SHP77 (cell line): ENCODE measurements around the gene SUPT5H.

ENCODE experiments used
- DNase-seq, 2 experiments: peaks; one replicate each; lab custom pipeline; 2025; lab: John Stamatoyannopoulos, UW

SUPT5H gene

GRCh38 chr19:39520541-39521484 is 75.4 kb downstream of the SUPT5H start:
- DNase-seq: no peak

- DNase-seq: no peak
Measured at GRCh38 chr19:39524495-39524894, 79.1 kb downstream of the SUPT5H start.

GRCh38 chr19:39525205-39525604 is 79.8 kb downstream of the SUPT5H start:
- no peak for DNase-seq
